HG02884 (cell line): ENCODE data around the gene ZNF771.
"Not testable (repeated sequence)": the region's sequence is repeated elsewhere in the genome, so short reads cannot be mapped to it uniquely, and the experiment has no call there.

Experiments
- ATAC-seq: cut with Tn5 transposase; IDR thresholded peaks from one replicate; pipeline ENCODE4 v1.9.1; 2021; ENCODE audit warnings: mild to moderate bottlenecking, moderate library complexity; ENCODE audit not compliant: unreplicated experiment

The ZNF771 gene

GRCh38 chr16:30375864-30376263 lies 31.5 kb upstream of the ZNF771 start:
- no peak for ATAC-seq

GRCh38 chr16:30376461-30376902 lies 30.9 kb upstream of the ZNF771 start:
- ATAC-seq, result no peak

- ATAC-seq, result no peak
These were observed 30.2 kb upstream of the ZNF771 start for GRCh38 chr16:30377050-30377811.

GRCh38 chr16:30377812-30378235 lies 29.6 kb upstream of the ZNF771 start:
- ATAC-seq, result no peak

- peak; percentile 75 for ATAC-seq
These were observed 28.9 kb upstream of the ZNF771 start for GRCh38 chr16:30378236-30379157.

- no peak for ATAC-seq
These were observed 28.1 kb upstream of the ZNF771 start for GRCh38 chr16:30379158-30379783.

GRCh38 chr16:30380072-30380802 lies 27.2 kb upstream of the ZNF771 start:
- ATAC-seq, result no peak

- ATAC-seq, result no peak
These were observed 26.6 kb upstream of the ZNF771 start for GRCh38 chr16:30380803-30381208.

- ATAC-seq, result no peak
These were observed 25.9 kb upstream of the ZNF771 start for GRCh38 chr16:30381291-30382041.

- no peak for ATAC-seq
These were observed 25.1 kb upstream of the ZNF771 start, which contains the start of gene SEPTIN1 for GRCh38 chr16:30382111-30382881. TSS of gene SEPTIN1 (minus strand) at chr16:30382561. CDS start at chr16:30382542, 19 bp downstream.

- no peak for ATAC-seq
These were observed 23.9 kb upstream of the ZNF771 start for GRCh38 chr16:30383521-30383920.

- ATAC-seq, result no peak
These were observed 12.7 kb upstream of the ZNF771 start for GRCh38 chr16:30394592-30395154.

- ATAC-seq, result peak; percentile 67
These were observed 12.0 kb upstream of the ZNF771 start, which contains the start of gene ZNF48 for GRCh38 chr16:30395155-30395991. TSS of gene ZNF48 (plus strand) at chr16:30395420. CDS start at chr16:30395795, 375 bp downstream.

- no peak for ATAC-seq
These were observed 11.3 kb upstream of the ZNF771 start for GRCh38 chr16:30395992-30396585.

GRCh38 chr16:30396627-30397026 lies 10.8 kb upstream of the ZNF771 start:
- not testable (repeated sequence) for ATAC-seq

- ATAC-seq, result no peak
These were observed 10.3 kb upstream of the ZNF771 start for GRCh38 chr16:30397056-30397455.
